Endothelial cell of hepatic sinusoid (primary cell): ENCODE measurements around the gene DYDC1.
"Not testable (repeated sequence)": the region's sequence is repeated elsewhere in the genome, so short reads cannot be mapped to it uniquely, and the experiment has no call there.

Experiments
- in situ Hi-C: cut with HindIII; loops from 2 replicates; pipeline ENCODE4 v1.10.0; 2017; ENCODE audit warnings: low sequenced_read_pairs

Gene DYDC1

GRCh38 chr10:80344912-80345311 is 11.6 kb downstream of the DYDC1 start:
- in situ Hi-C loops: no loop called here

DNA sequence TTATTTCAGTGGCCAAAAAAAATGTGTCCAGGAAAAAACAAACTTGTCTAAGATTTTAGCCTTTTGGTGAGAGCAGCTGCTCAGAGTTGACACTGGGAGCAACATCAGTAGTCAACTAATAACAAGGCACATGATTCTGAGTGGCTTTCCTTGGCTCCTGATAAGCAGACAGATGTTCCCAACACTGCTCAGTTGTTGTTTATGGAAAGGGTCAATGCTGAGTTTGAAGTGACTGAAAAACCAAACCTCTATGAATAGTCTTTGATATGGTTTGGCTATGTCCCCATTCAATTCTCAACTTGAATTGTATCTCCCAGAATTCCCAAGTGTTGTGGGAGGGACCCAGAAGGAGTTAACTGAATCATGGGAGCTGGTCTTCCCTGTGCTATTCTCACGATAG is 12.3 kb downstream of the DYDC1 start:
- in situ Hi-C loops: no loop called here

DNA sequence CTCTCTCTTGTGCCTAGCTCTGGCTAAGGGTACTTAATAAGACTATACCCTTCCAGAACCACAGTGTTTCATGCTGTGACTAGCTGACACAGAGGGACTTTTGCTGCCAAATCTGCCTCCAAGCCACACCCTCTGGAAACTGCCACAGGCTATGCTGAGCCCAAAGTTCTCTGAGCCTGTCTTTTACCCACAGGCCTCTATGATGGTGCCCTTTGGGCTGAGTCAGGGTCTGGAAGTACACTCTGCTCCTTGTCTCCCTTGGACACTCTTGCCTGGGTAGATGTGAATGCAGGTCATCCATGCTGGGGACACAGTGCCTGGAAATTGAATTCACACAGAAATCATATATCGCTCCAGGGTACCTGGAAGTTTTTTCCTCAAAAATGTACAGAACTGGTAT is 22.6 kb downstream of the DYDC1 start:
- in situ Hi-C loops: no loop called here

DNA sequence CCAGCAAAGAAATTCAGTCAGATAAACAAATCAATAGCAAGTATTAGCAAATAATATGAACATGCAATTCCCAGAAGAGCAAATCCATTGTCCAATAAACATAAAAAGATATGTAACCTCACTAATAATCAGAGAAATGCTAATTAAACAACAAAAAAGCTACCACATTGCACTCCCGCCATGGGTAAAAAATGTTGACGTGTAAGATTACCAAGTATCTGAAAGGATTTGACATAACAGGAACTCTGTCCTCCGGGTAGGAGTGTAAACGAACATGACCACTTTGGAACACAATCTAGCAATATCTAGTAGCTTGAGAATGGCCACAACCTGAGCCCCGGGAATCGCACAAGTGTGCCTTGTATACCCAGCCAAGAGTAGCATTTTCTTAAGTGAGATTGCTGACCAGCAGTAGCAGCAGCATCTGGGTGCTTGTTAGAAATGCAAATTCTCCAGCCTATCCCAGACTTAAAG is 31.6 kb downstream of the DYDC1 start:
- in situ Hi-C loops: no loop called here

- in situ Hi-C loops: no loop called here
Measured at GRCh38 chr10:80324086-80324485, 32.5 kb downstream of the DYDC1 start.

DNA sequence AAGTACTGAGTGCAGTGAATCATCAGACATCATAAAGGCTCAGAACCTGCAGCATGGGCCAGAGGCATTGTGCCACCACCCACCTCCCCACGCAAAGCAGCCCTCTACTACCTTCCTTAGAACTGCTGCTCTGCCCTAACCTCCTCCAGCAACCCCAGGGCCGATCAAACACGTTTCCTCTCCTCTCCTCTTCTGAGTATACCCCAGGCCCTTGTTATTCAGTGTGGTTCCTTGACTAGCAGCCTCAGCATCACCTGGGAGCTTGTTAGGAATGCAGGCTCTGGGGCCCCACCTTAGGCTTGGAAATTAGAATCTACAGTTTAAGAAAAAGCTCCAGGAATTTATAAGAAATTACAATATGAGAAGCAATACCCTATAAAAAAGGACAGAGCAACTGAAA is 33.2 kb downstream of the DYDC1 start:
- in situ Hi-C loops: no loop called here

GRCh38 chr10:80322711-80323110 is 33.8 kb downstream of the DYDC1 start:
- in situ Hi-C loops: no loop called here

GRCh38 chr10:80322158-80322557 is 34.4 kb downstream of the DYDC1 start:
- in situ Hi-C loops: no loop called here

- in situ Hi-C loops: no loop called here
Measured at GRCh38 chr10:80321183-80321582, 35.4 kb downstream of the DYDC1 start.

- in situ Hi-C loops: no loop called here
Measured at GRCh38 chr10:80320377-80320776, 36.2 kb downstream of the DYDC1 start.

GRCh38 chr10:80319725-80320290 is 36.7 kb downstream of the DYDC1 start:
- in situ Hi-C loops: no loop called here

GRCh38 chr10:80319318-80319717 is 37.2 kb downstream of the DYDC1 start:
- in situ Hi-C loops: no loop called here

GRCh38 chr10:80318742-80319141 is 37.8 kb downstream of the DYDC1 start:
- in situ Hi-C loops: no loop called here

DNA sequence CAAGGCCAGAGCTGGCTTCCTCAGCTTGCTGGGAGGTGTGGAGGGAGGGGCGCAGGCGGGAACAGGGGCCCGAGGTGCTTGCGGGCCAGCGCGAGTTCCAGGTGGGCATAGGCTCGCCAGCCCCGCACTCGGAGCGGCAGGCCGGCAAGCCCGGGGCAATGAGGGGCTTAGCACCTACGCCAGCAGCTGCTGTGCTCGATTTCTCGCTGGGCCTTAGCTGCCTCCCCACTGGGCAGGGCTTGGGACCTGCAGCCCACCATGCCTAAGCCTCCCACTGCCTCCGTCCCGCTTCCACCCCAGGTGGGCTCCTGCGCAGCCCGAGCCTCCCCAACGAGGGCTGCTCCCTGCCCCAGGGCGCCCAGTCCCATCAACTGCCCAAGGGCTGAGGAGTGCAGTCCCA is 41.2 kb downstream of the DYDC1 start:
- in situ Hi-C loops: no loop called here

DNA sequence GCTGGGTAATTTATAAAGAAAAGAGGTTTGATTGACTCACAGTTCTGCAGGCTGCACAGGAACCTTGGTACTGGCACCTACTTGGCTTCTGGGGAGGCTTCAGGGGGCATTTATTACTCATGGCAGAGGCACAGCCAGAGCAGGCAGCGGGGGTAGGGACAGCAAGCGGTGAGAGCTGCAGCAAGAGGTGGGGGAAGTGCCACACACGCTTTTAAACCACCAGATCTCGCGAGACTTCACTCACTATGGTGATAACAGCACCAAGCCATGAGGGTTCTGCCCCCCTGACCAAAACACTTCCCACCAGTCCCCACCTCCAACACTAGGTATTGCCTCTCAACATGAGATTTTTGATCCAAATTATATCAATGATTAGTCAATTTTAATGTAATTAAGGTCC is 43.0 kb downstream of the DYDC1 start:
- in situ Hi-C loops: no loop called here

GRCh38 chr10:80305989-80306388 is 50.6 kb downstream of the DYDC1 start:
- in situ Hi-C loops: not testable (repeated sequence)

- in situ Hi-C loops: no loop called here
Measured at GRCh38 chr10:80296942-80297341, 59.6 kb downstream of the DYDC1 start.

DNA sequence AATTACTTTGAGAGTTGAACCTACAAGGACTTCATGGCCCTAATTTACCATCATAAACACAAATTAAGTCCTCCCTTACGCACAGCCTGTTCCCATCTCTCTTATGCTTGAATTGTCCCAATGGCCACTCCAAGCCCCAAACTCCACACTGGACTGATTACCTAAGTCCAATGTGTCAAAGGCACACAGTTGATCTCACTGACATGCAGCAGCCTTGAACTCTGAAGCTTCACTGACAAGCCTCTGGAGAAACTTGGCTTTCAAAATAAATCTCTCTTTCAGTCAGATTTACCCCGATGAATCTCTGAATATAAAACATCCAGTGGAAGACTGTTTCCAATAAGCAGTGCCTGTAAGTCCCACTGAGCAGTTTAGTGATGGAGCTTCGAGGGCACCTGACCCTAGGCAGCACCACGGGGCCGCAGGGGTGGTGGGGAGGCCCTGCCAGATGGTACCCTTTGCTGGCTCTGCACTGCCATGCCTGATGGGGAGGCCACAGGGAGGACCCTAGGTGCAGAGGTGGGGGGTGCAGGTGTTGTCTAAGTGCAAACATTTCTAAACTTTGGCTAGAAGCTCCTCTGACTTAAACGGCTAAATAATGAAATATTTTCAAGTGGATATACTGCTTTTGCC is 63.8 kb downstream of the DYDC1 start:
- in situ Hi-C loops: no loop called here

DNA sequence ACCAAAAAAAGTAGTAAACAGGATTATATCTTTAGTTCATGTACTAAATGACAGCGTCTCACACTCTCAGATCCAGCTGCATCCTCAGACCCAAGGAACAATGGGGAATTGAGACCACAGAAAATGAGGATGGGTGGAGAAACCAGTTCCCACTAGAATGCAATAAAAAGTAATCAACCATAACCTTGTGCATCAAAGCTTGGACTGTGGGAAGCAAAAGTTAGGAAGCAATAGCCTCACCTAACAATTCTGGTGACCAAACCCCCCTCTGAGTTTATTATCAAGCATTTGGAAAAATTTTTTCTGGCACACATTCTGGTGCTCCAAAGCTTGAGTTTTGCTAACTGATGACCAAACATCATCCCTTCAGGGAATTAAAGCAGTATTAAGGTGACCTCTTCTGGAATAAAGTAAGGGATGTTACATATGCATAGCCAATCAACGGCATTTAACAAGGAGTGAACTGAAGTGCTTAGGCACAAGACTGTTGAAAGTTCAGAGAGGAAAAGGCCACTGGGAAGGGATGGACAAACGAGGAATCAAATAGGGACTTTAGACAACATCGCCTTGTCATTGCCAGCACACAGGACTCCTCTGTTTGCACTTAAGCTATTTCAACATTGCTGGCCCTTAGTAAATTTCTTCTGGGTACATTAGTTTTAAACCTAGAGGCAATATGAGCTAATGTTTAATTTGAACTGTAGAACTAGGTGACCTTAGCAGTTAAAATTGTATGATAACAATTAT is 65.9 kb downstream of the DYDC1 start:
- in situ Hi-C loops: no loop called here

- in situ Hi-C loops: no loop called here
Measured at GRCh38 chr10:80289451-80290287, 66.9 kb downstream of the DYDC1 start, which contains the start of gene MAT1A. TSS of gene MAT1A (minus strand) at chr10:80289658. CDS start at chr10:80289423, 235 bp downstream.

- in situ Hi-C loops: no loop called here
Measured at GRCh38 chr10:80288849-80289248, 67.7 kb downstream of the DYDC1 start.
